ENCODE measurements around the gene MACO1.

The MACO1 gene

GRCh38 chr1:25425098-25426085 is 5.3 kb upstream of the MACO1 start:
- Histone ChIP-seq H3K79me2 (ENCODE audit: low read length) (no peaks in the 10 kb centered on the region), H3K36me3 (replicated peaks; ENCODE audit: insufficient read depth, low read length) (no peaks in the 10 kb centered on the region), H3F3A (ENCODE audit: insufficient read depth, low read length) (no peaks in the 10 kb centered on the region), H3K27ac (ENCODE audit: low read length) (no peak overlapping the region), H3K4me3 (ENCODE audit: low read length) (no peak overlapping the region), H3K4me2 (ENCODE audit: low read depth, low read length) (no peak overlapping the region), H3K9me2 (replicated peaks; ENCODE audit: insufficient read depth, low read length) (no peaks in the 10 kb centered on the region), H3K9ac (ENCODE audit: low read length) (no peak overlapping the region), H3K4me1 (ENCODE audit: low read length) (no peaks in the 10 kb centered on the region), H3K9me3 (replicated peaks; ENCODE audit: insufficient read depth, low read length) (no peaks in the 10 kb centered on the region), H3K27me3 (replicated peaks; ENCODE audit: insufficient read depth, low read length) (no peaks in the 10 kb centered on the region), H4K20me1 (ENCODE audit: insufficient read depth, low read length) (no peaks in the 10 kb centered on the region), H2AFZ (ENCODE audit: low read length) (no peak overlapping the region)
- no peak for TF ChIP-seq EZH2phosphoT487 (IDR thresholded peaks at IDR 0.05; ENCODE audit: low read length)
- TF ChIP-seq, protein P1, sequence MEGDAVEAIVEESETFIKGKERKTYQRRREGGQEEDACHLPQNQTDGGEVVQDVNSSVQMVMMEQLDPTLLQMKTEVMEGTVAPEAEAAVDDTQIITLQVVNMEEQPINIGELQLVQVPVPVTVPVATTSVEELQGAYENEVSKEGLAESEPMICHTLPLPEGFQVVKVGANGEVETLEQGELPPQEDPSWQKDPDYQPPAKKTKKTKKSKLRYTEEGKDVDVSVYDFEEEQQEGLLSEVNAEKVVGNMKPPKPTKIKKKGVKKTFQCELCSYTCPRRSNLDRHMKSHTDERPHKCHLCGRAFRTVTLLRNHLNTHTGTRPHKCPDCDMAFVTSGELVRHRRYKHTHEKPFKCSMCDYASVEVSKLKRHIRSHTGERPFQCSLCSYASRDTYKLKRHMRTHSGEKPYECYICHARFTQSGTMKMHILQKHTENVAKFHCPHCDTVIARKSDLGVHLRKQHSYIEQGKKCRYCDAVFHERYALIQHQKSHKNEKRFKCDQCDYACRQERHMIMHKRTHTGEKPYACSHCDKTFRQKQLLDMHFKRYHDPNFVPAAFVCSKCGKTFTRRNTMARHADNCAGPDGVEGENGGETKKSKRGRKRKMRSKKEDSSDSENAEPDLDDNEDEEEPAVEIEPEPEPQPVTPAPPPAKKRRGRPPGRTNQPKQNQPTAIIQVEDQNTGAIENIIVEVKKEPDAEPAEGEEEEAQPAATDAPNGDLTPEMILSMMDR (IDR thresholded peaks at IDR 0.05; ENCODE audit: low read length), result no peak
- TF ChIP-seq EZH2 (optimal IDR thresholded peaks at IDR 0.05; ENCODE audit: low read depth, low read length), result no peak
- DNase-seq, result no peak

- H3K9ac ChIP-seq (ENCODE audit: low read length), result no peak overlapping the region
- no peak overlapping the region for H3K4me2 ChIP-seq (ENCODE audit: low read depth, low read length)
- TF ChIP-seq, protein P1 (IDR thresholded peaks at IDR 0.05; ENCODE audit: low read length), result no peak
- no peak for TF ChIP-seq EZH2 (optimal IDR thresholded peaks at IDR 0.05; ENCODE audit: low read depth, low read length)
- no peak for TF ChIP-seq EZH2phosphoT487 (IDR thresholded peaks at IDR 0.05; ENCODE audit: low read length)
- H3K79me2 ChIP-seq (ENCODE audit: low read length), result peaks cover 14% of the 10 kb centered on the region
- H3K4me1 ChIP-seq (ENCODE audit: low read length), result no peaks in the 10 kb centered on the region
- H3K4me3 ChIP-seq (ENCODE audit: low read length), result no peak overlapping the region
- H3F3A ChIP-seq (ENCODE audit: insufficient read depth, low read length), result 0 out of 2 replicates have a peak, but pooled peaks cover 4% of the 10 kb centered on the region
- H3K36me3 ChIP-seq (replicated peaks; ENCODE audit: insufficient read depth, low read length), result no peaks in the 10 kb centered on the region
- DNase-seq, result no peak
- H2AFZ ChIP-seq (ENCODE audit: low read length), result no peak overlapping the region
- no peak overlapping the region for H3K27ac ChIP-seq (ENCODE audit: low read length)
- no peaks in the 10 kb centered on the region for H3K9me2 ChIP-seq (replicated peaks; ENCODE audit: insufficient read depth, low read length)
- H4K20me1 ChIP-seq (ENCODE audit: insufficient read depth, low read length), result no peaks in the 10 kb centered on the region
- H3K27me3 ChIP-seq (replicated peaks; ENCODE audit: insufficient read depth, low read length), result no peaks in the 10 kb centered on the region
- no peaks in the 10 kb centered on the region for H3K9me3 ChIP-seq (replicated peaks; ENCODE audit: insufficient read depth, low read length)
Measured at GRCh38 chr1:25427696-25428095, 3.0 kb upstream of the MACO1 start.

DNA sequence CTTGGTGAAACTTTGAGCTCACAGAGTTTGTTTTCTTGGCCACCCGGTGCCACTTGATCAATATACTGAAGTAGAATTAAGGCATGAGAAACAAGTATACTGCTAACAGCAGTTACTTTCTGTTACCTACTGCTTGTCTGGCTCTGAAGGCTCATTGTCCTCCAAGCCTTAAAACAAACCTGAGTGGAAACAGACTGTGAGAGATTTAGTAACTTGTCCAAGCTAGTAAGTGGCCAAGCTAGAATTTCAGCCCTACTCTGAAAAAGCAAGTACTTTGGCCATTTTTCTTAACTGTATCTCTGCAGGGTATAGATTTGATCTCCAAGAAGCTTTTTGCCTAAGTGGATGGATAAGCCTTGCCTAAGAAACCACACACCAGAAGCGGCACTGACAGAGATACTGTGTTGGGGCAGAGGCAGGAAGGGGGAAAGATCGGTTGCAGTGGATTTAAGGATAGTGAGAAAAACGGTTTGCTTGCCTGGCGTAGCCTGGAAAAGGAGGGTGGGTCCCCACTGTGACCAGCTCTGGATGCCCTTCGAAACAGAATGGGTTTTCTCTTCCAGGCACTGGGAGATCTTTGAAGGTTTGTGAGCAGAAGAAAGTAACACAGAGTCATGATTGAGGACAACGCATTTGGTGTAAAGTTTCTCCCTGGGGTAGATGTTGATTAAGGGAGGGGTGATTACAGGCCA is 2.1 kb upstream of the MACO1 start:
- Histone ChIP-seq H3K9me2 (replicated peaks; ENCODE audit: insufficient read depth, low read length) (no peaks in the 10 kb centered on the region), H3K9ac (ENCODE audit: low read length) (no peak overlapping the region), H3K27ac (ENCODE audit: low read length) (no peak overlapping the region), H4K20me1 (ENCODE audit: insufficient read depth, low read length) (no peaks in the 10 kb centered on the region), H2AFZ (ENCODE audit: low read length) (no peak overlapping the region), H3K4me1 (ENCODE audit: low read length) (no peaks in the 10 kb centered on the region), H3K79me2 (ENCODE audit: low read length) (peaks cover 23% of the 10 kb centered on the region), H3K27me3 (replicated peaks; ENCODE audit: insufficient read depth, low read length) (no peaks in the 10 kb centered on the region), H3K36me3 (replicated peaks; ENCODE audit: insufficient read depth, low read length) (no peaks in the 10 kb centered on the region), H3K9me3 (replicated peaks; ENCODE audit: insufficient read depth, low read length) (no peaks in the 10 kb centered on the region), H3K4me2 (ENCODE audit: low read depth, low read length) (no peak overlapping the region), H3K4me3 (ENCODE audit: low read length) (no peak overlapping the region), H3F3A (ENCODE audit: insufficient read depth, low read length) (0 out of 2 replicates have a peak, but pooled peaks cover 4% of the 10 kb centered on the region)
- TF ChIP-seq, protein P1 (IDR thresholded peaks at IDR 0.05; ENCODE audit: low read length), result no peak
- TF ChIP-seq EZH2 (optimal IDR thresholded peaks at IDR 0.05; ENCODE audit: low read depth, low read length) (no peak), EZH2phosphoT487 (IDR thresholded peaks at IDR 0.05; ENCODE audit: low read length) (no peak)
- no peak for DNase-seq

Data from MM.1S (cell line).